HUDEP-2 (cell line): ENCODE measurements around the gene ZNF391.
"Not testable (repeated sequence)": the region's sequence is repeated elsewhere in the genome, so short reads cannot be mapped to it uniquely, and the experiment has no call there.

Source experiments
- DNase-seq, 76 experiments: peaks; one replicate each; lab custom pipeline; 2025; ENCODE audit not compliant: unreplicated experiment in 76 of 76; lab: John Stamatoyannopoulos, UW

The ZNF391 gene

GRCh38 chr6:27388293-27389197, at the start of gene ZNF391:
Gene ZNF391, plus strand, starts transcription at chr6:27388759. Its CDS starts 11,612 bp downstream, at chr6:27400371.
- peak in 64 of 76 experiments; percentile 19 to 95 (median 62) for DNase-seq

- peak in 2 of 76 experiments; percentile 17 to 30 for DNase-seq
These were observed 35.7 kb upstream of the ZNF391 start for GRCh38 chr6:27352850-27353249.

GRCh38 chr6:27358786-27359185, 29.8 kb upstream of the ZNF391 start:
- no peak for DNase-seq

GRCh38 chr6:27359231-27359630, 29.3 kb upstream of the ZNF391 start:
- no peak for DNase-seq

- no peak for DNase-seq
These were observed 20.4 kb upstream of the ZNF391 start for GRCh38 chr6:27368202-27368601.

GRCh38 chr6:27370391-27370790, 18.2 kb upstream of the ZNF391 start:
- DNase-seq = no peak

GRCh38 chr6:27374824-27375612, 13.5 kb upstream of the ZNF391 start:
- peak in 11 of 76 experiments; percentile 4 to 35 (median 15) for DNase-seq

GRCh38 chr6:27375613-27376079, 12.9 kb upstream of the ZNF391 start:
- DNase-seq = no peak

GRCh38 chr6:27378406-27378805, 10.2 kb upstream of the ZNF391 start:
- not testable (repeated sequence) for DNase-seq

GRCh38 chr6:27381001-27381400, 7.6 kb upstream of the ZNF391 start:
- not testable (repeated sequence) for DNase-seq

GRCh38 chr6:27383011-27383410, 5.5 kb upstream of the ZNF391 start:
- DNase-seq = no peak

GRCh38 chr6:27383481-27383880, 5.1 kb upstream of the ZNF391 start:
- DNase-seq = no peak

- no peak for DNase-seq
These were observed 4.1 kb downstream of the ZNF391 start for GRCh38 chr6:27392623-27393022.

- DNase-seq = no peak
These were observed 5.5 kb downstream of the ZNF391 start for GRCh38 chr6:27394073-27394472.

- no peak for DNase-seq
These were observed 12.5 kb downstream of the ZNF391 start for GRCh38 chr6:27400877-27401642.

GRCh38 chr6:27406085-27406484, 17.5 kb downstream of the ZNF391 start:
- no peak for DNase-seq

GRCh38 chr6:27407153-27407814, 18.7 kb downstream of the ZNF391 start:
- DNase-seq = no peak

GRCh38 chr6:27414300-27414699, 25.7 kb downstream of the ZNF391 start:
- no peak for DNase-seq

GRCh38 chr6:27414996-27415395, 26.4 kb downstream of the ZNF391 start:
- no peak for DNase-seq

- no peak for DNase-seq
These were observed 27.3 kb downstream of the ZNF391 start for GRCh38 chr6:27415898-27416297.
